HL-60 (cell line): Measurements from ENCODE around the gene PPP2R3A.

ENCODE experiments used
- CTCF ChIP-seq: IDR thresholded peaks from one replicate; pipeline ENCODE4 v1.5.1; 2011; ENCODE audit warnings: low read length, control low read depth, inconsistent platforms; ENCODE audit not compliant: insufficient read depth
- POLR2AphosphoS5 ChIP-seq: IDR thresholded peaks from 2 replicates; pipeline ENCODE4 v1.6.1; 2012; ENCODE audit warnings: low read depth
- TF ChIP-seq, protein P1 (sequence below): IDR thresholded peaks from 2 replicates; pipeline ENCODE4 v1.6.1; 2012; ENCODE audit warnings: low read depth; ENCODE audit not compliant: insufficient replicate concordance

DNA sequence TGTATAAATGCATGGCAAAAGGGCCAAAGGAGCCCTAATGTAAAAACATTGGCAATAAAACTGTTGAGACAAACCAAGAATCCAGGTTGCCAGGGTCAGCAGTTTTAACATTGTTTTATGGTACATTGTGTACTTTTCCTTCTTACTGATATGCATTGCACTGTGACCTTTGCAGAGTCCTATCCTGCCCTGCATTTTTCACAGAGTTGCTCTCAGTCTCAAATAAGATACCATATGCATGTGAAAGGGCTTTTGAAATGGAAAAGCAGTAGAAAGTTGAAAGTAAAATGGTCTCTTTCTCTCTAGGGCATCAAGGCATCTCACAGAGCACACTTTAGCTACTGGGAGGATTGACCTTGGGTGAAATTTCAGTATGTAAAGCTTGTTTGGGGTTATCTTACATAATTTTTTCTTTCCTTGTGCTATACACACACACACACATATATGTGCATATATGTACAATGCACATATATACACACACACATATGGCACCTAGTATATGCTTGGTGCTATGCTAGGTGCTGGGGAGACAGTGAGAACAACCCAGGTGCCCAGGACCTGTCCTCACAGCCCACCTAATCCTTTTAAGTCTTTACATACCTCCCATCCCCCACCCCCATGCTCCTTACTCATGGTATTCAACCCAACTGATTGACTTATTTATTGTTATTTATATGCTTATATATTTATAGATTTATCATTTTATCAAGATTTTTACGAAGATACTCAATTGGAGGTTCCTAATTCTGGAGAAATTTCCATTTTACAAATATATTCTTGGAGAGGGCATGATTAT is 1.2 kb upstream of the PPP2R3A start:
- TF ChIP-seq POLR2AphosphoS5: no peak
- TF ChIP-seq CTCF: no peak
- TF ChIP-seq, protein P1, sequence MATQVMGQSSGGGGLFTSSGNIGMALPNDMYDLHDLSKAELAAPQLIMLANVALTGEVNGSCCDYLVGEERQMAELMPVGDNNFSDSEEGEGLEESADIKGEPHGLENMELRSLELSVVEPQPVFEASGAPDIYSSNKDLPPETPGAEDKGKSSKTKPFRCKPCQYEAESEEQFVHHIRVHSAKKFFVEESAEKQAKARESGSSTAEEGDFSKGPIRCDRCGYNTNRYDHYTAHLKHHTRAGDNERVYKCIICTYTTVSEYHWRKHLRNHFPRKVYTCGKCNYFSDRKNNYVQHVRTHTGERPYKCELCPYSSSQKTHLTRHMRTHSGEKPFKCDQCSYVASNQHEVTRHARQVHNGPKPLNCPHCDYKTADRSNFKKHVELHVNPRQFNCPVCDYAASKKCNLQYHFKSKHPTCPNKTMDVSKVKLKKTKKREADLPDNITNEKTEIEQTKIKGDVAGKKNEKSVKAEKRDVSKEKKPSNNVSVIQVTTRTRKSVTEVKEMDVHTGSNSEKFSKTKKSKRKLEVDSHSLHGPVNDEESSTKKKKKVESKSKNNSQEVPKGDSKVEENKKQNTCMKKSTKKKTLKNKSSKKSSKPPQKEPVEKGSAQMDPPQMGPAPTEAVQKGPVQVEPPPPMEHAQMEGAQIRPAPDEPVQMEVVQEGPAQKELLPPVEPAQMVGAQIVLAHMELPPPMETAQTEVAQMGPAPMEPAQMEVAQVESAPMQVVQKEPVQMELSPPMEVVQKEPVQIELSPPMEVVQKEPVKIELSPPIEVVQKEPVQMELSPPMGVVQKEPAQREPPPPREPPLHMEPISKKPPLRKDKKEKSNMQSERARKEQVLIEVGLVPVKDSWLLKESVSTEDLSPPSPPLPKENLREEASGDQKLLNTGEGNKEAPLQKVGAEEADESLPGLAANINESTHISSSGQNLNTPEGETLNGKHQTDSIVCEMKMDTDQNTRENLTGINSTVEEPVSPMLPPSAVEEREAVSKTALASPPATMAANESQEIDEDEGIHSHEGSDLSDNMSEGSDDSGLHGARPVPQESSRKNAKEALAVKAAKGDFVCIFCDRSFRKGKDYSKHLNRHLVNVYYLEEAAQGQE: no peak
